Trophoblast cell (in vitro differentiated cells and primary cell): Measurements from ENCODE around the gene HRH4.

Experiments used
- DNase-seq, 2 donors: peaks; one replicate each; pipeline ENCODE4 v3.0.0-alpha.2; 2016
- H2AFZ ChIP-seq: 2 replicates; pipeline ENCODE4 v1.6.1; 2013; ENCODE audit warnings: low read length, moderate library complexity, mild to moderate bottlenecking; ENCODE audit not compliant: insufficient read depth, poor library complexity
- H2AK5ac ChIP-seq: 2 replicates; pipeline ENCODE4 v1.6.1; 2013; ENCODE audit warnings: mild to moderate bottlenecking, low read length
- H2BK120ac ChIP-seq: 2 replicates; pipeline ENCODE4 v1.6.1; 2013; ENCODE audit warnings: low read length, mild to moderate bottlenecking, moderate library complexity; ENCODE audit not compliant: insufficient read depth, poor library complexity
- H2BK12ac ChIP-seq: 2 replicates; pipeline ENCODE4 v1.6.1; 2013; ENCODE audit warnings: mild to moderate bottlenecking, low read length, moderate library complexity
- H2BK5ac ChIP-seq: 2 replicates; pipeline ENCODE4 v1.6.1; 2013; ENCODE audit warnings: low read length, low read depth, moderate library complexity, mild to moderate bottlenecking; ENCODE audit not compliant: poor library complexity
- H3K14ac ChIP-seq: 2 replicates; pipeline ENCODE4 v1.6.1; 2013; ENCODE audit warnings: mild to moderate bottlenecking, low read length
- H3K18ac ChIP-seq: 2 replicates; pipeline ENCODE4 v1.6.1; 2013; ENCODE audit warnings: mild to moderate bottlenecking, low read length
- H3K23ac ChIP-seq: 2 replicates; pipeline ENCODE4 v1.6.1; 2013; ENCODE audit warnings: low read length
- H3K27ac ChIP-seq: 2 replicates; pipeline ENCODE4 v1.5.1; 2013; ENCODE audit warnings: low read depth, mild to moderate bottlenecking, inconsistent platforms, low read length, moderate library complexity
- H3K27me3 ChIP-seq: 2 replicates; pipeline ENCODE4 v1.6.1; 2013; ENCODE audit warnings: inconsistent platforms, mild to moderate bottlenecking, low read length, moderate library complexity; ENCODE audit not compliant: insufficient read depth
- H3K36me3 ChIP-seq, 2 experiments: 1 replicate in 1 of 2; 2 replicates in 1 of 2; pipeline ENCODE4 v1.6.1; 2013; ENCODE audit warnings: low read length in 2 of 2, mild to moderate bottlenecking in 2 of 2, moderate library complexity in 1 of 2; ENCODE audit not compliant: insufficient read depth in 2 of 2, control insufficient read depth in 1 of 2
- H3K4ac ChIP-seq: 2 replicates; pipeline ENCODE4 v1.6.1; 2013; ENCODE audit warnings: low read depth, mild to moderate bottlenecking, low read length, moderate library complexity
- H3K4me1 ChIP-seq, 2 experiments: 1 replicate in 1 of 2; 2 replicates in 1 of 2; pipeline ENCODE4 v1.6.1; 2013; ENCODE audit warnings: low read length in 2 of 2, mild to moderate bottlenecking in 2 of 2, moderate library complexity in 1 of 2; ENCODE audit not compliant: insufficient read depth in 2 of 2, control insufficient read depth in 1 of 2
- H3K4me2 ChIP-seq: 2 replicates; pipeline ENCODE4 v1.6.1; 2013; ENCODE audit warnings: inconsistent platforms, mild to moderate bottlenecking, low read length, moderate library complexity
- H3K4me3 ChIP-seq: 2 replicates; pipeline ENCODE4 v1.5.1; 2013; ENCODE audit warnings: mild to moderate bottlenecking, low read depth, low read length, inconsistent platforms
- H3K79me1 ChIP-seq: one replicate; pipeline ENCODE4 v1.6.1; 2013; ENCODE audit warnings: low read length
- H3K79me2 ChIP-seq: 2 replicates; pipeline ENCODE4 v1.6.1; 2013; ENCODE audit warnings: low read length, mild to moderate bottlenecking; ENCODE audit not compliant: control insufficient read depth, insufficient read depth, poor library complexity
- H3K9ac ChIP-seq: 2 replicates; pipeline ENCODE4 v1.6.1; 2013; ENCODE audit warnings: mild to moderate bottlenecking, low read length
- H3K9me3 ChIP-seq: 2 replicates; pipeline ENCODE4 v1.6.1; 2013; ENCODE audit warnings: low read depth, mild to moderate bottlenecking, control low read depth, inconsistent platforms, low read length; ENCODE audit not compliant: insufficient read depth
- H4K12ac ChIP-seq: 2 replicates; pipeline ENCODE4 v1.6.1; 2013; ENCODE audit warnings: low read depth, mild to moderate bottlenecking, low read length, moderate library complexity
- H4K8ac ChIP-seq: 2 replicates; pipeline ENCODE4 v1.6.1; 2013; ENCODE audit warnings: low read depth, mild to moderate bottlenecking, low read length, moderate library complexity
- H4K91ac ChIP-seq: one replicate; pipeline ENCODE4 v1.6.1; 2013; ENCODE audit warnings: low read depth, mild to moderate bottlenecking, low read length, moderate library complexity
- WGBS: extraction: QIAGEN DNeasy Blood & Tissue Kit; methylation state at CpG from one replicate; pipeline ENCODE4 v1.1.7; 2013; ENCODE audit warnings: missing lambda C conversion rate; ENCODE audit not compliant: insufficient read length, insufficient coverage; ENCODE audit errors: extremely low coverage; 5-methylcytosine and 5-hydroxymethylcytosine counted together

The HRH4 gene

DNA sequence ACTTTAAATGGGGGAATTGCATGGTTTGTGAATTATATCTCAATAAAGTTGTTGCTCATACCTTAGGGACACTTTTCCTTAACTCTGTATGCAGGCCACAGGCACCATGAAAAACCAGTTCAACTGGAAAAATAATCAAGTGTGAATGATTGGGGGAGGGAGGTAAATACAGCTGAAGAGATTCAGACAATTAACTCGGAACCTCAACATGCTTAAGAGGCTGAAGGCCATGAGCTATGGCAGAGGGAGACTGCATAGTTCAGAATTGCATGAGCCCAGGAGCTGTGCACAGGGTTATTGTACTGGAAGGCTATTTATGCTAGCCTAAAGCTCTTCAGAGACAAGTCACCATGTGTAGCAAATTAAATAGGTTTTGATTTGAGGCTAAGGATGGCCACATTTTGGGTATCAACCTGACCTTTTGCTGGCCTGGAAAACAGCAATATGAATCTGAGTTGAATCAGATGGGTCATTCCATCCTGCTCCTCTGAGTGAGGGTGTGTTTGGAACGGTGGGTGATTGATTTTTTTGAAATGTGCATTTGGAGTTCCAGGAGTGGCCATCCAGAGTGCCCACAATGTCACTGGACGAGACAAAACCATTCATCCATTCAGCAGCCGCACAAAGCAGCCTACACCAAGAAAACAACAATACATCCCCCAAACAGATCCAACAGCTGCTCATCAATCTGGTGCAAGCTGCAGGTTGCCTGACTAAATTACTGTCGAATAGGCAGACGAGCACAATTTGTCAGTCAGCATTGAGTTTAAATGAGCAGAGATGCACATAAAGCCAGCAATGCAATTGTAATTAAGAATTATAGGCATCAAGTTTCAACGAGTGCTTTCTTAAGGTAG, 42.5 kb downstream of the HRH4 start:
- Histone ChIP-seq H3K23ac (no peak overlapping the region), H3K27me3 (no peaks in the 10 kb centered on the region), H3K79me1 (no peaks in the 10 kb centered on the region), H3K27ac (no peak overlapping the region), H3K4me2 (no peak overlapping the region), H3K9me3 (no peaks in the 10 kb centered on the region), H3K36me3 (no peaks in the 10 kb centered on the region), H2BK120ac (no peak overlapping the region), H2AFZ (no peak overlapping the region), H2AK5ac (no peak overlapping the region), H4K8ac (no peak overlapping the region), H3K18ac (no peak overlapping the region), H4K91ac (no peak overlapping the region), H3K9ac (no peak overlapping the region), H2BK5ac (no peak overlapping the region), H2BK12ac (no peak overlapping the region), H3K14ac (no peak overlapping the region), H3K4me1 (peaks cover 0 to 2% of the 10 kb centered on the region in 2 experiments), H3K79me2 (no peaks in the 10 kb centered on the region), H3K4me3 (no peak overlapping the region), H3K4ac (no peak overlapping the region), H4K12ac (no peak overlapping the region)
- WGBS: no CpG with 5 or more reads among the region's 7 CpGs
- peak in 1 of 2 donors; percentile 38 for DNase-seq

- Histone ChIP-seq H3K9ac (no peak overlapping the region), H2BK5ac (no peak overlapping the region), H3K4me2 (no peak overlapping the region), H3K18ac (no peak overlapping the region), H3K4me1 (peaks cover 0 to 2% of the 10 kb centered on the region in 2 experiments), H2BK120ac (no peak overlapping the region), H3K9me3 (no peaks in the 10 kb centered on the region), H3K27me3 (no peaks in the 10 kb centered on the region), H2AK5ac (no peak overlapping the region), H2AFZ (no peak overlapping the region), H3K23ac (no peak overlapping the region), H2BK12ac (no peak overlapping the region), H4K12ac (no peak overlapping the region), H4K91ac (no peak overlapping the region), H4K8ac (no peak overlapping the region), H3K36me3 (no peaks in the 10 kb centered on the region), H3K4me3 (no peak overlapping the region), H3K79me1 (no peaks in the 10 kb centered on the region), H3K14ac (no peak overlapping the region), H3K79me2 (no peaks in the 10 kb centered on the region), H3K4ac (no peak overlapping the region), H3K27ac (no peak overlapping the region)
- WGBS: no CpG with 5 or more reads among the region's 4 CpGs
- peak in 1 of 2 donors; percentile 30 for DNase-seq
These were observed 44.0 kb downstream of the HRH4 start for GRCh38 chr18:24504401-24504800.

DNA sequence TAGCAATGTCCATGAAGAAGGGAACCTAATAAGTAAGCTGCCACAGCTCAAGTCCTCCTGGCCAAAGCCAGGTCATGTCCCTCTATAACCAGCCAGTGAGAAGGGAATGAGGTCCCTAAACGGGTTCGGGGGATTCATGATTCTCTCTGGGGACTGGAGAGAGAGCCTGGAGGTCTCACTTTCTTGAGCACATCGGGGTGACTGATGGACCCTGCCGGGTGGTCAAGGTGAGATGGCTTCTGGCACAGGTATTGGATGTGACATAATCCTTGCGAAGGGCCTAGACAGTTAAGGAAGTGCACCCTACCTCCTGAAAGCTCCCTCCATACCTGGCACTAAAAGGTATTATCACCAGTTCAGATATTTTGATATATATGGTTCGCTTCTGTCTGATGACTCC, 45.7 kb downstream of the HRH4 start:
- no peak overlapping the region for H2BK120ac ChIP-seq
- H3K18ac ChIP-seq: no peak overlapping the region
- H3K23ac ChIP-seq: no peak overlapping the region
- no peak overlapping the region for H3K4me3 ChIP-seq
- no peak overlapping the region for H2AFZ ChIP-seq
- no peak overlapping the region for H3K9ac ChIP-seq
- no peaks in the 10 kb centered on the region for H3K27me3 ChIP-seq
- H3K36me3 ChIP-seq: no peaks in the 10 kb centered on the region
- H3K4me1 ChIP-seq: peaks cover 0 to 2% of the 10 kb centered on the region in 2 experiments
- H3K4ac ChIP-seq: no peak overlapping the region
- no peak overlapping the region for H3K14ac ChIP-seq
- H4K8ac ChIP-seq: no peak overlapping the region
- H3K4me2 ChIP-seq: no peak overlapping the region
- no peaks in the 10 kb centered on the region for H3K79me1 ChIP-seq
- no CpG with 5 or more reads among the region's 6 CpGs for WGBS
- no peak overlapping the region for H3K27ac ChIP-seq
- DNase-seq: no peak
- H3K79me2 ChIP-seq: no peaks in the 10 kb centered on the region
- H2BK12ac ChIP-seq: no peak overlapping the region
- H2AK5ac ChIP-seq: no peak overlapping the region
- no peak overlapping the region for H2BK5ac ChIP-seq
- no peak overlapping the region for H4K12ac ChIP-seq
- H3K9me3 ChIP-seq: no peaks in the 10 kb centered on the region
- no peak overlapping the region for H4K91ac ChIP-seq

DNA sequence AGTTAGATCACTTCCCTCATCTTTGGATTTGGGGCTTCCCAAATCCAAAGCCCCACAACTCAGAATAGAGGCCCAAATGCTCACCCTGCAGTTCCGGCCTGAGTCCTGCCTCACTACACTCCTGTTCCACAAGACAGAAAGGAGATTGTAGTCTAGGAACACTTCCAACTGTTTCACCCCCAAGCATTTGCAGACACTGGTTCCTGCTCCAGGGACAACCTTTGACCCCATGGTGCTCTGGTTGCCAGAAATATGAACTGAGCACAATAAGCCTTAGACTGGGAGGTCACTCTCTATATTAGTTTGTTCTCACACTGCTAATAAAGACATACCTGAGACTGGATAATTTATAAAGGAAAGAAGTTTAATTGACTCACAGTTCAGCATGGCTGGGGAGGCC, 49.0 kb downstream of the HRH4 start:
- no peak for DNase-seq
- no peak overlapping the region for H3K4ac ChIP-seq
- no peaks in the 10 kb centered on the region for H3K36me3 ChIP-seq
- no peaks in the 10 kb centered on the region for H3K79me1 ChIP-seq
- whole genome bisulfite sequencing: no CpG with 5 or more reads among the region's 1 CpG
- H2BK120ac ChIP-seq: no peak overlapping the region
- H3K4me3 ChIP-seq: no peak overlapping the region
- no peaks in the 10 kb centered on the region for H3K27me3 ChIP-seq
- no peak overlapping the region for H2AK5ac ChIP-seq
- no peaks in the 10 kb centered on the region for H3K9me3 ChIP-seq
- H3K23ac ChIP-seq: no peak overlapping the region
- H3K18ac ChIP-seq: no peak overlapping the region
- H3K14ac ChIP-seq: no peak overlapping the region
- no peaks in the 10 kb centered on the region for H3K79me2 ChIP-seq
- no peaks in the 10 kb centered on the region for H3K4me1 ChIP-seq
- H4K8ac ChIP-seq: no peak overlapping the region
- H2BK5ac ChIP-seq: no peak overlapping the region
- no peak overlapping the region for H2BK12ac ChIP-seq
- H4K12ac ChIP-seq: no peak overlapping the region
- H2AFZ ChIP-seq: no peak overlapping the region
- no peak overlapping the region for H3K9ac ChIP-seq
- no peak overlapping the region for H4K91ac ChIP-seq
- no peak overlapping the region for H3K4me2 ChIP-seq
- H3K27ac ChIP-seq: no peak overlapping the region
